ENCODE measurements around the gene SAFB.
A peak's percentile ranks its signal among the peaks of the same experiment; 100 is the strongest.
"Not testable (repeated sequence)": the region's sequence is repeated elsewhere in the genome, so short reads cannot be mapped to it uniquely, and the experiment has no call there.

SAFB gene

GRCh38 chr19:5687360-5688198, 64.7 kb downstream of the SAFB start:
- H3K4ac ChIP-seq (ENCODE audit: low read length): peak overlapping the region; percentile 97
- no peak overlapping the region for H4K91ac ChIP-seq (ENCODE audit: low read depth, low read length, poor library complexity)
- peak overlapping the region; percentile 84 for H2BK12ac ChIP-seq (ENCODE audit: low read length)
- peaks cover 4 to 5% of the 10 kb centered on the region in 2 donors for H3K4me1 ChIP-seq (ENCODE audit: control insufficient read depth in 2 of 2, insufficient read depth in 1 of 2, low read depth in 1 of 2, low read length in 2 of 2)
- peak overlapping the region in 1 of 2 donors; percentile 17 for H3K4me3 ChIP-seq (ENCODE audit: low read length in 2 of 2)
- peak overlapping the region; percentile 81 for H3K9ac ChIP-seq (ENCODE audit: low read depth, low read length, poor library complexity)
- H3K9me3 ChIP-seq (replicated peaks in 1 of 2; ENCODE audit: control insufficient read depth in 2 of 2, insufficient read depth in 1 of 2, low read depth in 1 of 2, low read length in 2 of 2): peaks cover 0 to 2% of the 10 kb centered on the region in 2 donors
- peak overlapping the region; percentile 81 for H2BK15ac ChIP-seq (ENCODE audit: low read length)
- DNase-seq (ENCODE audit: low spot score): no peak
- peak overlapping the region; percentile 40 for H3K4me2 ChIP-seq (ENCODE audit: insufficient read depth, low read length, poor library complexity, severe bottlenecking)
- no peak overlapping the region for H3K27ac ChIP-seq (replicated peaks; ENCODE audit: low read length)
- H3K36me3 ChIP-seq (replicated peaks in 1 of 2; ENCODE audit: control insufficient read depth in 2 of 2, insufficient read depth in 2 of 2, low read length in 2 of 2): peaks cover 12 to 18% of the 10 kb centered on the region in 2 donors
- peak overlapping the region; percentile 95 for H2AK5ac ChIP-seq (ENCODE audit: low read depth, low read length)
- no peaks in the 10 kb centered on the region for H3K27me3 ChIP-seq (ENCODE audit: control insufficient read depth in 3 of 3, insufficient read depth in 3 of 3, low read depth in 1 of 3, low read length in 3 of 3)
- H2BK5ac ChIP-seq (ENCODE audit: low read length): peak overlapping the region; percentile 75
- H3K23ac ChIP-seq (ENCODE audit: low read depth, low read length, poor library complexity): peak overlapping the region; percentile 96
- no CpG with 5 or more reads among the region's 76 CpGs for WGBS, 2 donors (ENCODE audit: extremely low coverage in 2 of 2, insufficient read length in 2 of 2, insufficient replicate concordance in 1 of 2)
- peak overlapping the region; percentile 56 for H3K14ac ChIP-seq (ENCODE audit: low read length)
- peak overlapping the region; percentile 96 for H2BK120ac ChIP-seq (ENCODE audit: low read depth, low read length)
- peak overlapping the region; percentile 97 for H3K18ac ChIP-seq (ENCODE audit: low read length)
- H4K8ac ChIP-seq (ENCODE audit: low read depth, low read length): no peak overlapping the region
- H3K79me1 ChIP-seq (ENCODE audit: low read depth, low read length): peaks cover 21% of the 10 kb centered on the region
- peak overlapping the region; percentile 40 for H2AFZ ChIP-seq (ENCODE audit: low read length)

GRCh38 chr19:5688262-5688881, 65.5 kb downstream of the SAFB start:
- not testable (repeated sequence) for H3K4me3 ChIP-seq (ENCODE audit: low read length in 2 of 2); H3K9ac ChIP-seq (ENCODE audit: low read depth, low read length, poor library complexity)

GRCh38 chr19:5690125-5690954, 67.5 kb downstream of the SAFB start, which contains the start of gene RPL36:
Gene RPL36, plus strand, starts transcription at chr19:5690295. Its CDS starts 213 bp downstream, at chr19:5690508.
- no CpG with 5 or more reads among the region's 73 CpGs for WGBS, 2 donors (ENCODE audit: extremely low coverage in 2 of 2, insufficient read length in 2 of 2, insufficient replicate concordance in 1 of 2)
- H3K36me3 ChIP-seq (replicated peaks in 1 of 2; ENCODE audit: control insufficient read depth in 2 of 2, insufficient read depth in 2 of 2, low read length in 2 of 2): peaks cover 35 to 46% of the 10 kb centered on the region in 2 donors
- peak within 1 kb of the TSS; percentile 95 for H3K4ac ChIP-seq (ENCODE audit: low read length)
- peak within 1 kb of the TSS; percentile 100 for H3K14ac ChIP-seq (ENCODE audit: low read length)
- H2BK120ac ChIP-seq (ENCODE audit: low read depth, low read length): peak within 1 kb of the TSS; percentile 61
- peak within 1 kb of the TSS; percentile 75 for H3K4me2 ChIP-seq (ENCODE audit: insufficient read depth, low read length, poor library complexity, severe bottlenecking)
- peak within 1 kb of the TSS; percentile 97 to 100 for H3K4me3 ChIP-seq (ENCODE audit: low read length in 2 of 2)
- H4K8ac ChIP-seq (ENCODE audit: low read depth, low read length): no peak within 1 kb of the TSS
- H3K9me3 ChIP-seq (replicated peaks in 1 of 2; ENCODE audit: control insufficient read depth in 2 of 2, insufficient read depth in 1 of 2, low read depth in 1 of 2, low read length in 2 of 2): peaks cover 0 to 4% of the 10 kb centered on the region in 2 donors
- peak within 1 kb of the TSS; percentile 100 for H3K9ac ChIP-seq (ENCODE audit: low read depth, low read length, poor library complexity)
- peak within 1 kb of the TSS; percentile 87 for H2AFZ ChIP-seq (ENCODE audit: low read length)
- H2BK15ac ChIP-seq (ENCODE audit: low read length): no peak within 1 kb of the TSS
- peak within 1 kb of the TSS; percentile 99 for H3K18ac ChIP-seq (ENCODE audit: low read length)
- H3K79me1 ChIP-seq (ENCODE audit: low read depth, low read length): peaks cover 38% of the 10 kb centered on the region
- H2BK5ac ChIP-seq (ENCODE audit: low read length): peak within 1 kb of the TSS; percentile 99
- H3K4me1 ChIP-seq (ENCODE audit: control insufficient read depth in 2 of 2, insufficient read depth in 1 of 2, low read depth in 1 of 2, low read length in 2 of 2): peaks cover 4 to 5% of the 10 kb centered on the region in 2 donors
- H2AK5ac ChIP-seq (ENCODE audit: low read depth, low read length): peak within 1 kb of the TSS; percentile 96
- DNase-seq (ENCODE audit: low spot score): peak; percentile 97
- H3K23ac ChIP-seq (ENCODE audit: low read depth, low read length, poor library complexity): peak within 1 kb of the TSS; percentile 99
- H2BK12ac ChIP-seq (ENCODE audit: low read length): no peak within 1 kb of the TSS
- peak within 1 kb of the TSS; percentile 95 for H4K91ac ChIP-seq (ENCODE audit: low read depth, low read length, poor library complexity)
- peak within 1 kb of the TSS; percentile 90 for H3K27ac ChIP-seq (replicated peaks; ENCODE audit: low read length)
- H3K27me3 ChIP-seq (ENCODE audit: control insufficient read depth in 3 of 3, insufficient read depth in 3 of 3, low read depth in 1 of 3, low read length in 3 of 3): no peaks in the 10 kb centered on the region

More at GRCh38 chr19:5688262-5688881, 65.5 kb downstream of the SAFB start:
- H3K4ac ChIP-seq (ENCODE audit: low read length); DNase-seq (ENCODE audit: low spot score); H3K4me1 ChIP-seq (ENCODE audit: control insufficient read depth in 2 of 2, insufficient read depth in 1 of 2, low read depth in 1 of 2, low read length in 2 of 2); H3K27me3 ChIP-seq (ENCODE audit: control insufficient read depth in 3 of 3, insufficient read depth in 3 of 3, low read depth in 1 of 3, low read length in 3 of 3); H4K8ac ChIP-seq (ENCODE audit: low read depth, low read length); H3K9me3 ChIP-seq (replicated peaks in 1 of 2; ENCODE audit: control insufficient read depth in 2 of 2, insufficient read depth in 1 of 2, low read depth in 1 of 2, low read length in 2 of 2); H4K91ac ChIP-seq (ENCODE audit: low read depth, low read length, poor library complexity); H2BK15ac ChIP-seq (ENCODE audit: low read length); H3K27ac ChIP-seq (replicated peaks; ENCODE audit: low read length); H2BK12ac ChIP-seq (ENCODE audit: low read length); H2AFZ ChIP-seq (ENCODE audit: low read length); H3K4me2 ChIP-seq (ENCODE audit: insufficient read depth, low read length, poor library complexity, severe bottlenecking); H3K18ac ChIP-seq (ENCODE audit: low read length); H3K14ac ChIP-seq (ENCODE audit: low read length); H2BK120ac ChIP-seq (ENCODE audit: low read depth, low read length): not testable (repeated sequence)
- peaks cover 28% of the 10 kb centered on the region for H3K79me1 ChIP-seq (ENCODE audit: low read depth, low read length)
- no CpG with 5 or more reads among the region's 13 CpGs for WGBS, 2 donors (ENCODE audit: extremely low coverage in 2 of 2, insufficient read length in 2 of 2, insufficient replicate concordance in 1 of 2)
- H2BK5ac ChIP-seq (ENCODE audit: low read length): peak overlapping the region; percentile 75
- peak overlapping the region; percentile 95 for H2AK5ac ChIP-seq (ENCODE audit: low read depth, low read length)
- peaks cover 20 to 26% of the 10 kb centered on the region in 2 donors for H3K36me3 ChIP-seq (replicated peaks in 1 of 2; ENCODE audit: control insufficient read depth in 2 of 2, insufficient read depth in 2 of 2, low read length in 2 of 2)
- H3K23ac ChIP-seq (ENCODE audit: low read depth, low read length, poor library complexity): peak overlapping the region; percentile 96

All from neuronal stem cell (in vitro differentiated cells).